Mesenchymal stem cell (in vitro differentiated cells and primary cell): ENCODE data around the gene DMD.

ENCODE experiments used
- DNase-seq: peaks from one replicate; pipeline ENCODE4 v3.0.0-alpha.2; 2013
- H2AFZ ChIP-seq: one replicate; pipeline ENCODE4 v1.6.1; 2013; ENCODE audit warnings: low read depth, mild to moderate bottlenecking, control low read depth, inconsistent platforms, low read length, moderate library complexity
- H2AK5ac ChIP-seq: 2 replicates; pipeline ENCODE4 v1.6.1; 2013; ENCODE audit warnings: low read length, moderate library complexity, mild to moderate bottlenecking, inconsistent platforms; ENCODE audit not compliant: severe bottlenecking
- H2BK120ac ChIP-seq: one replicate; pipeline ENCODE4 v1.6.1; 2013; ENCODE audit warnings: low read depth, mild to moderate bottlenecking, inconsistent platforms, low read length, moderate library complexity
- H2BK12ac ChIP-seq, 2 experiments: one replicate each; pipeline ENCODE4 v1.6.1; 2013; ENCODE audit warnings: inconsistent platforms in 2 of 2, low read length in 2 of 2, mild to moderate bottlenecking in 2 of 2, moderate library complexity in 2 of 2, control low read depth in 1 of 2
- H2BK15ac ChIP-seq: one replicate; pipeline ENCODE4 v1.6.1; 2013; ENCODE audit warnings: mild to moderate bottlenecking, low read depth, inconsistent platforms; ENCODE audit not compliant: poor library complexity, severe bottlenecking
- H2BK5ac ChIP-seq: 2 replicates; pipeline ENCODE4 v1.6.1; 2013; ENCODE audit warnings: low read depth, mild to moderate bottlenecking, low read length, control low read depth, inconsistent platforms; ENCODE audit not compliant: poor library complexity, severe bottlenecking
- H3K14ac ChIP-seq, 2 experiments: one replicate each; pipeline ENCODE4 v1.6.1; 2013; ENCODE audit warnings: inconsistent platforms in 2 of 2, low read length in 2 of 2, control low read depth in 1 of 2, mild to moderate bottlenecking in 1 of 2, moderate library complexity in 1 of 2
- H3K18ac ChIP-seq, 2 experiments: one replicate each; pipeline ENCODE4 v1.6.1; 2013; ENCODE audit warnings: inconsistent platforms in 2 of 2, low read length in 2 of 2, control low read depth in 1 of 2, low read depth in 1 of 2, mild to moderate bottlenecking in 1 of 2
- H3K23ac ChIP-seq, 2 experiments: one replicate each; pipeline ENCODE4 v1.6.1; 2013; ENCODE audit warnings: inconsistent platforms in 2 of 2, low read length in 2 of 2, mild to moderate bottlenecking in 2 of 2, moderate library complexity in 2 of 2, control low read depth in 1 of 2
- H3K27ac ChIP-seq: 2 replicates; pipeline ENCODE4 v1.5.1; 2013; ENCODE audit warnings: mild to moderate bottlenecking, moderate library complexity, low read length, control low read depth, inconsistent platforms; ENCODE audit not compliant: poor library complexity, severe bottlenecking
- H3K27me3 ChIP-seq, 2 experiments: 2 replicates each; pipeline versions ENCODE4 v1.6.1 to v1.7.0; 2013; ENCODE audit warnings: low read length in 2 of 2, mild to moderate bottlenecking in 2 of 2, moderate library complexity in 2 of 2, control low read depth in 1 of 2, inconsistent platforms in 1 of 2; ENCODE audit not compliant: control insufficient read depth in 1 of 2, insufficient read depth in 1 of 2
- H3K36me3 ChIP-seq, 2 experiments: 2 replicates each; pipeline versions ENCODE4 v1.6.1 to v1.7.0; 2013; ENCODE audit warnings: low read length in 2 of 2, control low read depth in 1 of 2, inconsistent platforms in 1 of 2, low read depth in 1 of 2, mild to moderate bottlenecking in 1 of 2; ENCODE audit not compliant: insufficient read depth in 2 of 2, control insufficient read depth in 1 of 2
- H3K4ac ChIP-seq, 2 experiments: one replicate each; pipeline ENCODE4 v1.6.1; 2013; ENCODE audit warnings: inconsistent platforms in 2 of 2, low read length in 2 of 2, mild to moderate bottlenecking in 2 of 2, moderate library complexity in 2 of 2, control low read depth in 1 of 2, low read depth in 1 of 2
- H3K4me1 ChIP-seq: 2 replicates; pipeline ENCODE4 v1.6.1; 2013; ENCODE audit warnings: low read depth, low read length, control low read depth; ENCODE audit not compliant: control insufficient read depth, insufficient read depth
- H3K4me2 ChIP-seq: 2 replicates; pipeline ENCODE4 v1.6.1; 2013; ENCODE audit warnings: low read length, mild to moderate bottlenecking, inconsistent platforms; ENCODE audit not compliant: poor library complexity, severe bottlenecking
- H3K4me3 ChIP-seq, 2 experiments: 2 replicates each; pipeline versions ENCODE4 v1.5.1 to v1.7.0; 2013; ENCODE audit warnings: low read length in 2 of 2, mild to moderate bottlenecking in 2 of 2, control low read depth in 1 of 2, low read depth in 1 of 2; ENCODE audit not compliant: insufficient read depth in 1 of 2
- H3K79me1 ChIP-seq: replicated peaks from 2 replicates; pipeline ENCODE4 v1.6.1; 2013; ENCODE audit warnings: mild to moderate bottlenecking, control low read depth, low read length, inconsistent platforms; ENCODE audit not compliant: poor library complexity, severe bottlenecking
- H3K9ac ChIP-seq: 2 replicates; pipeline ENCODE4 v1.7.0; 2013; ENCODE audit warnings: mild to moderate bottlenecking, low read length, moderate library complexity
- H3K9me3 ChIP-seq: 2 replicates; pipeline ENCODE4 v1.7.0; 2013; ENCODE audit warnings: mild to moderate bottlenecking, low read length; ENCODE audit not compliant: control insufficient read depth
- H4K8ac ChIP-seq: one replicate; pipeline ENCODE4 v1.6.1; 2013; ENCODE audit warnings: inconsistent platforms, mild to moderate bottlenecking, low read length, moderate library complexity
- H4K91ac ChIP-seq: one replicate; pipeline ENCODE4 v1.6.1; 2013; ENCODE audit warnings: mild to moderate bottlenecking, low read length, inconsistent platforms
- WGBS: methylation state at CpG from one replicate; pipeline ENCODE4 v1.1.7; 2013; ENCODE audit warnings: mixed read lengths; 5-methylcytosine and 5-hydroxymethylcytosine counted together

The DMD gene

GRCh38 chrX:31233941-31234496, 1977.3 kb downstream of the DMD start:
- Histone ChIP-seq H3K9me3 (no peaks in the 10 kb centered on the region), H2BK12ac (no peak overlapping the region), H3K4me3 (no peak overlapping the region), H2AFZ (no peak overlapping the region), H2BK120ac (no peak overlapping the region), H3K9ac (no peak overlapping the region), H3K27ac (no peak overlapping the region), H3K4me2 (no peak overlapping the region), H2BK5ac (no peak overlapping the region), H3K14ac (no peak overlapping the region), H4K91ac (no peak overlapping the region), H3K79me1 (no peaks in the 10 kb centered on the region), H3K36me3 (no peaks in the 10 kb centered on the region), H3K18ac (no peak overlapping the region), H2AK5ac (no peak overlapping the region), H3K27me3 (no peaks in the 10 kb centered on the region), H4K8ac (no peak overlapping the region), H2BK15ac (no peak overlapping the region), H3K23ac (no peak overlapping the region), H3K4ac (no peak overlapping the region), H3K4me1 (no peaks in the 10 kb centered on the region)
- DNase-seq: no peak
- 23% methylated on average over 3 of the region's 4 CpGs for WGBS

GRCh38 chrX:31232506-31232905, 1978.8 kb downstream of the DMD start:
- Histone ChIP-seq H3K23ac (no peak overlapping the region), H3K27me3 (no peaks in the 10 kb centered on the region), H2BK120ac (no peak overlapping the region), H2BK12ac (no peak overlapping the region), H4K91ac (no peak overlapping the region), H3K27ac (no peak overlapping the region), H3K14ac (no peak overlapping the region), H2AK5ac (no peak overlapping the region), H3K9me3 (no peaks in the 10 kb centered on the region), H3K4me2 (no peak overlapping the region), H3K4ac (no peak overlapping the region), H3K18ac (no peak overlapping the region), H3K9ac (no peak overlapping the region), H3K4me3 (no peak overlapping the region), H3K36me3 (no peaks in the 10 kb centered on the region), H2AFZ (no peak overlapping the region), H3K79me1 (no peaks in the 10 kb centered on the region), H2BK15ac (no peak overlapping the region), H3K4me1 (no peaks in the 10 kb centered on the region), H4K8ac (no peak overlapping the region), H2BK5ac (no peak overlapping the region)
- DNase-seq: no peak
- 86% methylated on average over 1 of the region's 3 CpGs for WGBS

- Histone ChIP-seq H3K9me3 (no peaks in the 10 kb centered on the region), H3K4me2 (no peak overlapping the region), H2AK5ac (no peak overlapping the region), H4K91ac (no peak overlapping the region), H2BK120ac (no peak overlapping the region), H3K36me3 (no peaks in the 10 kb centered on the region), H3K14ac (no peak overlapping the region), H2BK12ac (no peak overlapping the region), H3K9ac (peak overlapping the region; percentile 64), H3K23ac (no peak overlapping the region), H3K4me1 (no peaks in the 10 kb centered on the region), H2AFZ (no peak overlapping the region), H3K18ac (no peak overlapping the region), H3K79me1 (no peaks in the 10 kb centered on the region), H3K27me3 (no peaks in the 10 kb centered on the region), H3K27ac (no peak overlapping the region), H2BK5ac (no peak overlapping the region), H3K4me3 (no peak overlapping the region), H2BK15ac (no peak overlapping the region), H4K8ac (no peak overlapping the region), H3K4ac (no peak overlapping the region)
- DNase-seq: no peak
- no CpG with 5 or more reads among the region's 2 CpGs for WGBS
Measured at GRCh38 chrX:31228909-31229308, 1982.4 kb downstream of the DMD start.

GRCh38 chrX:31228415-31228832, 1982.9 kb downstream of the DMD start:
- Histone ChIP-seq H3K23ac (no peak overlapping the region), H3K14ac (no peak overlapping the region), H2AFZ (no peak overlapping the region), H3K27ac (no peak overlapping the region), H2BK5ac (no peak overlapping the region), H4K91ac (no peak overlapping the region), H4K8ac (no peak overlapping the region), H3K18ac (no peak overlapping the region), H3K9me3 (no peaks in the 10 kb centered on the region), H2BK120ac (no peak overlapping the region), H3K36me3 (no peaks in the 10 kb centered on the region), H3K79me1 (no peaks in the 10 kb centered on the region), H3K4me2 (no peak overlapping the region), H2BK15ac (no peak overlapping the region), H2AK5ac (no peak overlapping the region), H3K27me3 (no peaks in the 10 kb centered on the region), H3K4ac (no peak overlapping the region), H3K9ac (peak overlapping the region; percentile 64), H3K4me1 (no peaks in the 10 kb centered on the region), H2BK12ac (no peak overlapping the region), H3K4me3 (no peak overlapping the region)
- 57% methylated on average over 4 of the region's 6 CpGs for WGBS
- peak; percentile 92 for DNase-seq
